ENCODE data around the gene WT1.
"Not testable (repeated sequence)": the region's sequence is repeated elsewhere in the genome, so short reads cannot be mapped to it uniquely, and the experiment has no call there.

The WT1 gene

GRCh38 chr11:32435511-32435941, at the start of gene WT1:
Gene WT1, minus strand, starts transcription at chr11:32435539.
- no peak for DNase-seq (ENCODE audit: low read depth in 2 of 2)

GRCh38 chr11:32479291-32479690, 44.0 kb upstream of the WT1 start:
- no peak for DNase-seq (ENCODE audit: low read depth in 2 of 2)

GRCh38 chr11:32478277-32478731, 43.0 kb upstream of the WT1 start:
- no peak for DNase-seq (ENCODE audit: low read depth in 2 of 2)

DNA sequence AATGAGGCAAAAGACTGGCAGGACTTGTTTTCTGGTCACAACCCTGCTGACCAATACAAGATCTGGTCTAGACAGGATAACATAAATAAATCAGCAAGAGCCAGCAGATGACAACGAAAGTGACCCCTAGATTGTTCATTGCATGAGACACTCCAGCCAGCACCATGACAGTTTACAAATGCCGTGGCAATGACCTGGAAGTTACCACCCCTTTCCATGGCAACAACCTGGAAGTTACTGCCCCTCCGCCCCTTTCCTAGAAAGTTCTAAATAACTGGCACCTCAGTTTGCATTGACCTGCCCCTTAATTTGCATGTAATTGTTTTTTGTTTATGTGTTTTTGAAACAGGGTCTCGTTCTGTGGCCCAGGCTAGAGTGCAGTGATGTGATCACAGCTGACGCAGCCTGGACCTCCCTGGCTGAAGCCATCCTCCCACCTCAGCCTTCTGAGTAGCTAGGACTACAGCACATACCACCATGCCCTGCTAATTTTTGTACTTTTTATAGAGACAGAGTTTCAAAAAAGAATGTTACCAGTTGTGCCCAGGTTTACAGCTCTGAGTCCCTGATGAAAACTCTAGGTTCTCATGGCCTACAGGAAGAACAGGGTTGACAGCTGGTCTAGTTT, 38.1 kb upstream of the WT1 start:
- DNase-seq (ENCODE audit: low read depth in 2 of 2) = no peak

GRCh38 chr11:32472226-32472625, 36.9 kb upstream of the WT1 start:
- DNase-seq (ENCODE audit: low read depth in 2 of 2) = no peak

DNA sequence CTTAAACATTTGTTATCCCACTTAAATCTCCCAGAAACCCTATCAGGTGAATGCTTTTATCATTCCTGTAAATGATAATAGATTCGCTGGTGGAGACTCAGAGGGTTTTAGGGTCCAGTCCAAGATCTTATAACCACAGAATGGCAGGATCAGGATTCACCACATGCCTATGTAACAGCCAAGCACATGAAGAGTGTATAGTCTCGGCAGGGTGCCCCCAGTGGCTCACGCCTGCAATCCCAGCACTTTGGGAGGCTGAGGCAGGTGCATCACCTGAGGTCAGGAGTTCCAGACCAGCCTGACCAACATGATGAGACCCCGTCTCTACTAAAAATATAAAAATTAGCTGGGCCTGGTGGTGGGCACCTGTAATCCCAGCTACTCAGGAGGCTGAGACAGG, 36.2 kb upstream of the WT1 start:
- not testable (repeated sequence) for DNase-seq (ENCODE audit: low read depth in 2 of 2)

- no peak for DNase-seq (ENCODE audit: low read depth in 2 of 2)
Measured at GRCh38 chr11:32469791-32470190, 34.5 kb upstream of the WT1 start.

DNA sequence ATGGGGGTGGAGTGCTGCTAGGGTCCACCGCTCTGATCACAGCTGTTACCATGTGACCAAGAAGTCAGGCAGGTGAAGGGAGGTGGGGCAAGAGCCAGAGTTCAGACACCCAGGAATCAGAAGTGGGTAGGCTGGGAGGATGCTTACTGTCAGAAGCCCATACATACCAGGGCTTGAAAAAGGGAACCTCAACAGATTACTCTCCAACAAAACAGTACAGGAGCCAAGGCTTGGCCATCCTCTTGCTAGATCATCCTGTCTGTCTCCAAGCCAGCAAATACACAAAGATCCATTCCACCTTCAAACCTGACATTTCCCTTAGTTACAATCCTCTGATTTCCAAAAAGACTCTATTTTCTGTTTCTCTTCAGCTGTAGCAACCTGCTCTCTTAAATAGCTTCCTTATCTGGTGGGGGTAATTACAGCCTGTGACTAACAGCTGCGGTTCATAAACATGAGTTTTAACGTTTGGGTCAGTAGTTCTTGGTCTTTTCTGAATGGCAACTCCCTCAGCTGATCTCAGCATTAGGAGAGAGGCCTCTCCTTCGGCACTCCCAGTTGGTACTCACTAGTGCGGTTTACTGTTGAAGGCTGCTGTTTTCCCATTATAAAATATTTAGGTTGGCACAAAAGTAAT, 31.1 kb upstream of the WT1 start:
- no peak for DNase-seq (ENCODE audit: low read depth in 2 of 2)

DNA sequence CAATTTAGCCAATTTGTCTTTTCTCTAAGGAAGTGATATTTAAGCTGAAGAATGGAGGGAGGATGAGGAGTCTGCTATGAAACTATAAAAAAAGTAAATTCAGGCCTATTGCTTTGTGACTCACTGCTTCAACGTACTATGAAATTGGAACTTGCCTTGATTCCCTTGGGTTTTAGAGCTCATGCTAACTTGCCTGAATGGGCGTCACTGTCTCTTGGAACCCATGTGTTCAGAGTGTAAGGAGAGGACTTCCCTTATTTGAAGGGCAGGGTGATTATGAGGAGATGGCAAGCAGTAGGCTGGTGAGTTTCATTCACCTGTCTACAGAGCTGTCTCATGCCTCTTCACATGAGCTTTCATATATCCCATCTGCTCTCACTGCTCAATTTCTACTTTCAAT, 28.7 kb upstream of the WT1 start:
- DNase-seq (ENCODE audit: low read depth in 2 of 2) = no peak

GRCh38 chr11:32462011-32462690, 26.8 kb upstream of the WT1 start:
- DNase-seq (ENCODE audit: low read depth in 2 of 2) = no peak

- DNase-seq (ENCODE audit: low read depth in 2 of 2) = no peak
Measured at GRCh38 chr11:32456864-32457263, 21.5 kb upstream of the WT1 start.

GRCh38 chr11:32454993-32455392, 19.7 kb upstream of the WT1 start:
- no peak for DNase-seq (ENCODE audit: low read depth in 2 of 2)

- DNase-seq (ENCODE audit: low read depth in 2 of 2) = no peak
Measured at GRCh38 chr11:32451808-32452207, 16.5 kb upstream of the WT1 start.

DNA sequence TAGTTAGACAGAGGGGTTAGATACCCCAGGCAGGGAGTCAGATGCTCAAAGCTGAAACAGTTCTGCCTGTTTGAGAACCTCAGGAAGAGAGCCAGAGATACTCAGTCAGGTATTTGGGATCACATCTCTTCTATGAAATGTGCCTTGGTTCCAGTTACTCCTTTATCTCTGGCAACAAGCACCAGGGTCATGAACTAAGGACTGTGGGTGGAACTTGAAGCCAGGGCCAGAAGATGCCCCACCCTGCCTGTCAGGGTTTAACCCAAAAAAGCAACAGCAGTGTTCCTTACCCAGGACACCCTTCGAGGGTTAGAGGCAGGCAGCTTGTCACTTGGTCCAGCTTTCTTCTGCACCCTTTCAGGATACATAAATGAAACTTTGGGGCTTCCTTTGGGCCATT, 15.0 kb upstream of the WT1 start:
- no peak for DNase-seq (ENCODE audit: low read depth in 2 of 2)

DNA sequence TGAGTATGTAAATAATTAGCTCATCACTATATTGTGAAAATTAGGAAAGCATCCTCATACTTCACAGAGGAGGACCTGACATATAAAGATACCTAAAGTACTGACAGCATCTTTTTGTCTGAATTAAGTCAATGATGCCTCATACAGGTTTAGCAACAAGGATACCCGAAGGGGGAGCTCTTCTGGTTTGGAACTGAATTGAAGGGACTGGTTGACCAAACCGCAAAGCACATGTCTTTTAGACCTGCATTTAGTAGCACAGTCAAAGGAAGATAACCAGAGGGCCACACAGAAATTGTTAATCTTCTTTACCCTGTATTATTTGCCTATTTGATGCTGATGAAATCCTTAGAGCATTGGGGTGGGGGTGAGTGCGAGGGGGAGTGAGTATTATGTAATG, 12.9 kb upstream of the WT1 start:
- DNase-seq (ENCODE audit: low read depth in 2 of 2) = no peak

GRCh38 chr11:32447252-32447651, 11.9 kb upstream of the WT1 start:
- no peak for DNase-seq (ENCODE audit: low read depth in 2 of 2)

- no peak for DNase-seq (ENCODE audit: low read depth in 2 of 2)
Measured at GRCh38 chr11:32446227-32446626, 10.9 kb upstream of the WT1 start.

GRCh38 chr11:32444186-32444585, 8.8 kb upstream of the WT1 start:
- DNase-seq (ENCODE audit: low read depth in 2 of 2) = no peak

GRCh38 chr11:32440916-32441315, 5.6 kb upstream of the WT1 start:
- DNase-seq (ENCODE audit: low read depth in 2 of 2) = no peak

DNA sequence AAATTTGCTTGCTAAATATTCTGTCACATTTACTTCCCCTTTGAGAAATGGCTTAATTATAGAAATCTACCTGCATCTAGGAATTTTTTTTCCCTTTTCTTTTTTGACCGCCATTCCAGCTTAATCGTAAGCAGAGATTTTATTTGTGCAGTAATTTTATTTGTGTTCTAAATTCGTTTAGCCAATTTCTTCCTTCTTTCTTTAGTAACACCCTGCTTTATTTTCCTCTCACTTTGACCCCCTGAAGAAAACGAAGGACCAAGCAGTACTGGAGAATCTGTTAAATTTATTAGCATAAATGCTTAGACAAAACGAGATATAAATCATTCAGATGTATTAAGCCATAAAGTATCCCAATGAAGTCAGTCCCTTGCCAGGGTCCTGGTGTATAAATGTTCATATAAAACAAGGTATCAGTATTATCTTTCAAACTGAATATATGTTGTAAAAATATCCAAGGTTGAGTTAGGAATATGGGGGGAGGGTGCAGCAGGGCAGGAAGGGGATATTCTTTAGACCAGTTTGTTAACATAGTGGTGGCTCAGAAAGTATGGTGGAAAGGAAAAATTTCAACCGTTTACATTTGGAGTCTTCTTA, 5.1 kb upstream of the WT1 start:
- no peak for DNase-seq (ENCODE audit: low read depth in 2 of 2)

DNA sequence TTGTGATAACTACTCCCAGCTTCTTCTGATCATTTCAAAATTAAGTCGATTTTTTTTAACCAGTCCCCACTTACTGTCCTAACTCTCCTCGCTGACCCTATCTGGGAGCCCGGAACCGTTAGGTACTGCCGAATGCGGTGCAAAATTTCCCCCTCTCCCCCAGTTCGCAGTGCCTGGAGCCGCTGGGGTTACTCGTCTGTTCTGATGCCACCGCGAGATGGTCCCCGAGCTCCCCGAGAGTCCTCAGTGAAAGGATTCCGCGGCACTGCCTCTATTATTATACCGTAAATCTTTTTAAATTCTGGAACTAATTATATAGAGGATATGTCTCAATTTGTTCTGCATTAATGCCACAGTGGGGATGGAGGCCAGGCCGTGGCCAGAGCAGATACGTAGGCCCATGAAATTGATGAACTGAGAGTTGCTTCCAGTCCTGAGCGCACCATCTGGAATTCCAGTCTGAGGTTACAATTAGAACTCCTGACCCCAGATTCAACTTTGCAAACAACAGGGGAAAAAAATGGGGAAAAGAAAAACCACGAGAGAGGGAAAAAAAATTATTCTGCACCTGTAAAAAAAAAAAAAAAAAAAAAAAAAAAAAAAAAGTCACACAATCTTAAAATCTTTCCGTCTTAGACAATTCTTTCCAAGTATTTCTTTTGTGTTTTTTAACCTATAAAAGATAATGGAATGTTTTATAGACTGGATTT, 4.3 kb upstream of the WT1 start:
- DNase-seq (ENCODE audit: low read depth in 2 of 2) = no peak

DNA sequence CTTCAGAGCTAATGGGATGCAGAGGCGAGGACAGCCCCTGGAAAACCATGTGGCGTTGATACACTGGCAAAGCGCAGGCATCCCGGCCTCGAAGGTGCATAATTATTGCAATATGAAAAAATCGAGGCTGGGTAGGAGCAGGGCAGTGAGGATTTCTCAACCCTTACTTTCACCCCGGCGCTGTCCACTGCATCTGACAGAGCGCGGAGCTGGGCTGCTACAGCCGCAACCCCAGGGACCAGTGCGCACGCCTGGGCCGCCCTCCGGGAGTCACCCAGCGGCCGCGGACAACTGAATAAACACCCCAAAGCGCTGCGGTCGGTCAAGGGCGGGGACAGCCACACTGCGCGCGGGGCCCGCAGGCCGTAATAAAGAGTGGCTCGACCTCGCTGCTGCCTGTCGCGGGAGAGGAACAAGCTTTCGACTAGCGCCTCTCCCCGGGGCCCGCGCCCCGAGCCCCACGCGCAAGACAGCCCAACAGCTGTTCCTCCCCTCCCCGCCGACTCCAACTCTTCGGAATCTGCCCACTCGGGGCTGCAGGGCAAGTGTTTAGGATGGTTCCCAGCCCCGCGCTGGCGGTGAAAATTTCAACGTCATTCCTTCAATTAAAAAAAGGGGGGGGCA, 3.6 kb upstream of the WT1 start:
- DNase-seq (ENCODE audit: low read depth in 2 of 2) = no peak

Measured in fibroblast of skin of left quadriceps (primary cell).